Natural killer cell (primary cell): ENCODE measurements around the gene OR1F1. TPM values are rescaled to one million over a fixed set of nuclear protein-coding genes. Genes with fewer than 3 reads are reported as not detected.

Source experiments
- ATAC-seq, 3 donors: fragments of 150-1000 bp in 2 of 3; fragments of 200-7000 bp in 1 of 3; cut with Tn5 transposase; 1 replicate in 1 of 3; 2 replicates in 2 of 3; pipeline ENCODE4 v1.10.0; 2021; ENCODE audit warnings: mild to moderate bottlenecking in 2 of 3, moderate library complexity in 2 of 3
- DNase-seq, 2 donors: peaks; one replicate each; pipeline versions ENCODE4 v3.0.0 to v3.0.0-alpha.2; 2013 to 2021; ENCODE audit warnings: mixed read lengths in 1 of 2
- H3K27ac ChIP-seq: one replicate; pipeline ENCODE4 v1.5.1; 2013; ENCODE audit warnings: mild to moderate bottlenecking, low read length
- H3K27me3 ChIP-seq: one replicate; pipeline ENCODE4 v1.6.1; 2013; ENCODE audit warnings: low read length; ENCODE audit not compliant: control insufficient read depth, insufficient read depth
- H3K36me3 ChIP-seq: one replicate; pipeline ENCODE4 v1.6.1; 2013; ENCODE audit warnings: low read length; ENCODE audit not compliant: control insufficient read depth, insufficient read depth
- H3K4me1 ChIP-seq: one replicate; pipeline ENCODE4 v1.6.1; 2013; ENCODE audit warnings: low read length; ENCODE audit not compliant: control insufficient read depth, insufficient read depth
- H3K4me3 ChIP-seq: one replicate; pipeline ENCODE4 v1.5.1; 2013; ENCODE audit warnings: low read length
- H3K9me3 ChIP-seq: one replicate; pipeline ENCODE4 v1.6.1; 2013; ENCODE audit warnings: low read length; ENCODE audit not compliant: control insufficient read depth, insufficient read depth
- H3K27ac Mint-ChIP-seq, 2 donors: one replicate each; pipeline ENCODE4 v1.8.0; 2022; ENCODE audit warnings: mild to moderate bottlenecking in 2 of 2, mixed read lengths in 2 of 2, moderate library complexity in 1 of 2
- H3K27me3 Mint-ChIP-seq, 2 donors: one replicate each; pipeline ENCODE4 v1.8.0; 2022; ENCODE audit warnings: low read depth in 2 of 2, mixed read lengths in 2 of 2
- H3K36me3 Mint-ChIP-seq: one replicate; pipeline ENCODE4 v1.8.0; 2022; ENCODE audit warnings: mixed read lengths
- H3K4me1 Mint-ChIP-seq, 2 donors: one replicate each; pipeline ENCODE4 v1.8.0; 2022; ENCODE audit warnings: mixed read lengths in 2 of 2
- H3K4me3 Mint-ChIP-seq: one replicate; pipeline ENCODE4 v1.8.0; 2022; ENCODE audit warnings: mild to moderate bottlenecking, moderate library complexity, mixed read lengths
- H3K9me3 Mint-ChIP-seq, 2 donors: one replicate each; pipeline ENCODE4 v1.8.0; 2022; ENCODE audit warnings: mixed read lengths in 2 of 2
- CTCF ChIP-seq: fragments of 200-600 bp; IDR thresholded peaks from one replicate; pipeline ENCODE4 v1.8.0; 2022; ENCODE audit warnings: antibody characterized with exemption
- WGBS: methylation state at CpG from one replicate; pipeline ENCODE4 v1.1.7; 2013; ENCODE audit warnings: missing lambda C conversion rate; ENCODE audit not compliant: insufficient coverage; 5-methylcytosine and 5-hydroxymethylcytosine counted together
- intact Hi-C: fragments of 100-400 bp; cut with micrococcal nuclease; formaldehyde crosslinking; loops from one replicate; pipeline ENCODE4 v1.14.2; 2022
- total RNA-seq, 4 donors: library from RNA; stranded (reverse); fragments of 120-200 nt in 1 of 4; gene quantifications; one replicate each; pipeline versions ENCODE4 v1.2.3 to v1.2.4, GENCODE V29; 2013 to 2022

OR1F1 gene
- total RNA-seq, 3 donors from 2014 or later (not counting 1 experiment from before 2014, with no cell fraction given): not detected

DNA sequence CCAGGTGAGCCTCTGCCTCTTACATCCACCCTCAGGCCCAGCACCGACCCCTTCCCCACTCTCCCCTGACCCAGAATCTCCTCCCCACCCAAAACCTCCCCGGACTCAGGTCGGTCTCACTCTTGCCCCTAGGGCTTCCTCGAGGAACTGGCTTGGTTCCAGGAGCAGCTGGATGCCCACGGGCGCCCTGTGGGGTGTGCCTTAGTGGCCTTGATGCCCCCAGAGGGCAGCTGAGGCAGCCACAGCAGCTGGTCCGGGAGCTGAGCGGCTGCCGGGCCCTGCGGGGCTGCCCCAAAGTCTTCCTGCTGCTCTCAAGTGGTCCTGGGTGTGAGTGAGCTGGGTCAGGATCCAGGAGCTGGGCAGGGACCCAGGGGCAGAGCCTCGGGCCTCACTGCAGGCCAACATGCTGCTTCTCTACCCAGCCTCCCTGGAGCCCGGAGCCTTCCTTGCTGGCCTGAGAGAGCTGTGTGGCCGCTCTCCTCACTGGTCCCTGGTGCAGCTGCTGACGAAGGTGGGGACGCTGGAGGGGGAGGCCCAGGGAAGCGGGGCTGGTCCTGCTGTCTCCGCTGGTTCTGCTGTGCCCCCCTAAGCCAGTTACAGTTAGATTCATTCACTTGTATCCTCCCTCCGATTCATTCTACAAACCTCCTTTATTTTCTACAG lies 43.6 kb upstream of the OR1F1 start:
- no peak overlapping the region for H3K27ac Mint-ChIP-seq
- intact Hi-C loops: no loop called here
- peaks cover 4 to 12% of the 10 kb centered on the region in 2 donors for H3K4me1 Mint-ChIP-seq
- no peaks in the 10 kb centered on the region for H3K27me3 Mint-ChIP-seq
- no peak for ATAC-seq
- H3K36me3 ChIP-seq: peaks cover 19% of the 10 kb centered on the region
- no peak overlapping the region for H3K4me3 ChIP-seq
- H3K27me3 ChIP-seq: no peaks in the 10 kb centered on the region
- H3K4me3 Mint-ChIP-seq: no peak overlapping the region
- H3K36me3 Mint-ChIP-seq: peaks cover 7% of the 10 kb centered on the region
- 81% methylated on average over 18 of the region's 18 CpGs for WGBS
- no peak for TF ChIP-seq CTCF
- no peak overlapping the region for H3K27ac ChIP-seq
- peaks cover 4% of the 10 kb centered on the region for H3K4me1 ChIP-seq
- no peaks in the 10 kb centered on the region for H3K9me3 ChIP-seq
- DNase-seq: no peak
- H3K9me3 Mint-ChIP-seq: no peaks in the 10 kb centered on the region

DNA sequence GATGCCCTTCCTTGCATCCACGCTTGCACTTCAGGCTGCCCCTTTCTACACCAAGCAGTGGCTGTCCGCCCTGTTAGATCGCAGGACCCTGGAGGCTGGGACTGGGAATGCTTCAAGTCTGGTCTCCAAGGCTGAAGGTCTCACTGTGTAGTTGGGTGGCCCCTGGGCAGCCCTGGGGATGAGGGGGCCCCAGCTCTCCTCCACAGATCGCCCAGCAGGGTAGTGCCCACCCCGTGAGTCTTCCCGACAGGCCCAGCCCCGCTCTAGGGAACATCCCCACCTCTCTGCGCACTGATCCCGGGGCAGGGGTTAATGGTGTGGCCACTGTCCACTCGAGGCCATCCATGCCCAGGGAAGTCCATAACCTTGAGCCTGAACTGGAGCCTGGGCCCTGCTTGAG lies 42.9 kb upstream of the OR1F1 start:
- peaks cover 7% of the 10 kb centered on the region for H3K36me3 Mint-ChIP-seq
- no peak overlapping the region for H3K4me3 ChIP-seq
- 90% methylated on average over 10 of the region's 10 CpGs for WGBS
- no peak overlapping the region for H3K27ac Mint-ChIP-seq
- ATAC-seq: no peak
- H3K4me1 ChIP-seq: peaks cover 11% of the 10 kb centered on the region
- H3K27me3 ChIP-seq: no peaks in the 10 kb centered on the region
- no peak for TF ChIP-seq CTCF
- no peaks in the 10 kb centered on the region for H3K27me3 Mint-ChIP-seq
- no peaks in the 10 kb centered on the region for H3K9me3 Mint-ChIP-seq
- H3K4me1 Mint-ChIP-seq: peaks cover 9 to 19% of the 10 kb centered on the region in 2 donors
- H3K9me3 ChIP-seq: no peaks in the 10 kb centered on the region
- no peak overlapping the region for H3K4me3 Mint-ChIP-seq
- peaks cover 19% of the 10 kb centered on the region for H3K36me3 ChIP-seq
- intact Hi-C loops: no loop called here
- DNase-seq: no peak
- no peak overlapping the region for H3K27ac ChIP-seq

GRCh38 chr16:3145660-3146059 lies 42.3 kb upstream of the OR1F1 start:
- H3K4me1 Mint-ChIP-seq: peaks cover 12 to 22% of the 10 kb centered on the region in 2 donors
- H3K27me3 ChIP-seq: no peaks in the 10 kb centered on the region
- ATAC-seq (no peak), DNase-seq (no peak)
- peaks cover 19% of the 10 kb centered on the region for H3K36me3 ChIP-seq
- no peak overlapping the region for H3K4me3 ChIP-seq
- H3K4me3 Mint-ChIP-seq: no peak overlapping the region
- WGBS: 87% methylated on average over 12 of the region's 12 CpGs
- intact Hi-C loops: no loop called here
- H3K27me3 Mint-ChIP-seq: no peaks in the 10 kb centered on the region
- no peak overlapping the region for H3K27ac Mint-ChIP-seq
- peaks cover 14% of the 10 kb centered on the region for H3K4me1 ChIP-seq
- no peak overlapping the region for H3K27ac ChIP-seq
- H3K9me3 ChIP-seq: no peaks in the 10 kb centered on the region
- no peaks in the 10 kb centered on the region for H3K9me3 Mint-ChIP-seq
- peaks cover 7% of the 10 kb centered on the region for H3K36me3 Mint-ChIP-seq
- TF ChIP-seq CTCF: no peak
